H9 (cell line): ENCODE results near the gene POLR2M. TPM values are rescaled to one million over a fixed set of nuclear protein-coding genes. Genes with fewer than 3 reads are reported as not detected.

Experiments used
- DNase-seq: peaks from one replicate; pipeline ENCODE4 v3.0.0-alpha.2; 2017
- H2AFZ ChIP-seq: one replicate; pipeline ENCODE4 v1.6.1; 2013; ENCODE audit warnings: mild to moderate bottlenecking, low read length, control low read depth, moderate library complexity
- H2AK5ac ChIP-seq: 2 replicates; pipeline ENCODE4 v1.6.1; 2013; ENCODE audit warnings: low read length, control low read depth, mixed read lengths; ENCODE audit not compliant: insufficient read length
- H2BK120ac ChIP-seq: one replicate; pipeline ENCODE4 v1.6.1; 2013; ENCODE audit warnings: low read depth, mild to moderate bottlenecking, low read length, control low read depth, inconsistent platforms; ENCODE audit not compliant: poor library complexity, severe bottlenecking
- H2BK12ac ChIP-seq: 2 replicates; pipeline ENCODE4 v1.6.1; 2013; ENCODE audit warnings: low read length, control low read depth, mixed read lengths, low read depth; ENCODE audit not compliant: insufficient read length
- H2BK15ac ChIP-seq: 2 replicates; pipeline ENCODE4 v1.6.1; 2013; ENCODE audit warnings: low read depth, low read length, control low read depth
- H2BK20ac ChIP-seq: one replicate; pipeline ENCODE4 v1.6.1; 2013; ENCODE audit warnings: low read depth, mild to moderate bottlenecking, low read length, control low read depth, inconsistent platforms; ENCODE audit not compliant: poor library complexity, severe bottlenecking
- H2BK5ac ChIP-seq: 2 replicates; pipeline ENCODE4 v1.6.1; 2013; ENCODE audit warnings: low read length, control low read depth, mixed read lengths; ENCODE audit not compliant: insufficient read length
- H3K14ac ChIP-seq: 2 replicates; pipeline ENCODE4 v1.6.1; 2013; ENCODE audit warnings: low read length, control low read depth; ENCODE audit not compliant: insufficient read depth
- H3K18ac ChIP-seq: 2 replicates; pipeline ENCODE4 v1.6.1; 2013; ENCODE audit warnings: low read depth, mild to moderate bottlenecking, mixed read lengths, low read length, control low read depth; ENCODE audit not compliant: insufficient read length
- H3K23ac ChIP-seq: 2 replicates; pipeline ENCODE4 v1.6.1; 2013; ENCODE audit warnings: low read length, control low read depth, mixed read lengths, low read depth; ENCODE audit not compliant: insufficient read length
- H3K23me2 ChIP-seq: 2 replicates; pipeline ENCODE4 v1.6.1; 2013; ENCODE audit warnings: low read depth, mild to moderate bottlenecking, mixed read lengths, low read length, control low read depth; ENCODE audit not compliant: insufficient read length, poor library complexity, severe bottlenecking
- H3K27ac ChIP-seq: 2 replicates; pipeline ENCODE4 v1.5.1; 2013; ENCODE audit warnings: low read length, control low read depth, mixed read lengths, low read depth; ENCODE audit not compliant: insufficient read length
- H3K27me3 ChIP-seq: 2 replicates; pipeline ENCODE4 v1.6.1; 2013; ENCODE audit warnings: low read length, control low read depth, inconsistent platforms; ENCODE audit not compliant: insufficient read depth
- H3K4ac ChIP-seq: 2 replicates; pipeline ENCODE4 v1.6.1; 2013; ENCODE audit warnings: low read depth, mild to moderate bottlenecking, control low read depth, inconsistent platforms, low read length, moderate library complexity
- H3K4me1 ChIP-seq: 2 replicates; pipeline ENCODE4 v1.6.1; 2013; ENCODE audit warnings: low read length, control low read depth, inconsistent platforms; ENCODE audit not compliant: insufficient read depth
- H3K4me2 ChIP-seq: 2 replicates; pipeline ENCODE4 v1.6.1; 2013; ENCODE audit warnings: low read length, control low read depth, mixed read lengths; ENCODE audit not compliant: insufficient read length, insufficient read depth
- H3K56ac ChIP-seq: 2 replicates; pipeline ENCODE4 v1.6.1; 2013; ENCODE audit warnings: low read depth, mild to moderate bottlenecking, mixed read lengths, low read length, control low read depth; ENCODE audit not compliant: insufficient read length
- H3K79me1 ChIP-seq: 2 replicates; pipeline ENCODE4 v1.6.1; 2013; ENCODE audit warnings: low read depth, mild to moderate bottlenecking, moderate library complexity, low read length, control low read depth, inconsistent platforms; ENCODE audit not compliant: insufficient read depth, poor library complexity, severe bottlenecking
- H3K79me2 ChIP-seq: 2 replicates; pipeline ENCODE4 v1.6.1; 2013; ENCODE audit warnings: low read length, control low read depth, inconsistent platforms; ENCODE audit not compliant: insufficient read depth
- H3K9ac ChIP-seq: 2 replicates; pipeline ENCODE4 v1.6.1; 2013; ENCODE audit warnings: low read length, control low read depth, mixed read lengths; ENCODE audit not compliant: insufficient read length; ENCODE audit errors: extremely low read depth
- H3K9me3 ChIP-seq: one replicate; pipeline ENCODE4 v1.6.1; 2013; ENCODE audit warnings: low read depth, low read length, inconsistent platforms; ENCODE audit not compliant: control insufficient read depth
- H3T11ph ChIP-seq: one replicate; pipeline ENCODE4 v1.6.1; 2013; ENCODE audit warnings: mild to moderate bottlenecking, low read length, control low read depth, inconsistent platforms
- H4K20me1 ChIP-seq: one replicate; pipeline ENCODE4 v1.6.1; 2013; ENCODE audit not compliant: control insufficient read depth, insufficient read length, insufficient read depth
- H4K5ac ChIP-seq: 2 replicates; pipeline ENCODE4 v1.6.1; 2013; ENCODE audit warnings: low read depth, mild to moderate bottlenecking, mixed read lengths, low read length, control low read depth; ENCODE audit not compliant: insufficient read length
- H4K8ac ChIP-seq: replicated peaks from 2 replicates; pipeline ENCODE4 v1.6.1; 2013; ENCODE audit warnings: low read length, control low read depth, mixed read lengths, low read depth; ENCODE audit not compliant: insufficient read length
- H4K91ac ChIP-seq: 2 replicates; pipeline ENCODE4 v1.6.1; 2013; ENCODE audit warnings: low read depth, mild to moderate bottlenecking, moderate library complexity, mixed read lengths, low read length, control low read depth; ENCODE audit not compliant: insufficient read length
- H3K27ac Mint-ChIP-seq, 3 experiments: 2 replicates in 2 of 3; 3 replicates in 1 of 3; pipeline ENCODE4 v1.8.0; 2020 to 2021; ENCODE audit warnings: mixed read lengths in 3 of 3, mild to moderate bottlenecking in 1 of 3, moderate library complexity in 1 of 3
- H3K27me3 Mint-ChIP-seq: 2 replicates; pipeline ENCODE4 v1.8.0; 2021; ENCODE audit warnings: low read depth, mild to moderate bottlenecking, moderate library complexity, mixed read lengths
- H3K36me3 Mint-ChIP-seq, 3 experiments: 2 replicates in 2 of 3; 3 replicates in 1 of 3; pipeline ENCODE4 v1.8.0; 2020 to 2021; ENCODE audit warnings: low read depth in 3 of 3, mixed read lengths in 3 of 3; ENCODE audit not compliant: insufficient read depth in 1 of 3
- H3K4me1 Mint-ChIP-seq, 2 experiments: 2 replicates each; pipeline ENCODE4 v1.8.0; 2020; ENCODE audit warnings: mixed read lengths in 2 of 2
- H3K4me3 Mint-ChIP-seq, 2 experiments: 2 replicates in 1 of 2; 3 replicates in 1 of 2; pipeline ENCODE4 v1.8.0; 2020 to 2021; ENCODE audit warnings: mild to moderate bottlenecking in 2 of 2, mixed read lengths in 2 of 2, moderate library complexity in 1 of 2
- H3K9me3 Mint-ChIP-seq, 2 experiments: 2 replicates in 1 of 2; 3 replicates in 1 of 2; pipeline ENCODE4 v1.8.0; 2020; ENCODE audit warnings: mild to moderate bottlenecking in 2 of 2, mixed read lengths in 2 of 2, moderate library complexity in 1 of 2
- CTCF ChIP-seq: fragments of 200-600 bp; sonication (generic); conservative IDR thresholded peaks from 3 replicates; pipeline ENCODE4 v1.8.0; 2021; ENCODE audit warnings: antibody characterized with exemption, mild to moderate bottlenecking
- WGBS: extraction: QIAGEN DNeasy Blood & Tissue Kit; methylation state at CpG from one replicate; pipeline ENCODE4 v1.1.7; 2013; ENCODE audit warnings: missing lambda C conversion rate, low lambda C conversion rate, mixed read lengths; ENCODE audit not compliant: insufficient read length; ENCODE audit errors: extremely low coverage; 5-methylcytosine and 5-hydroxymethylcytosine counted together
- total RNA-seq: library from RNA; stranded (reverse); gene quantifications from 2 replicates; pipeline ENCODE4 v1.2.1, GENCODE V29; 2021

POLR2M gene
- total RNA-seq, 1 experiment from 2014 or later = 67.3 TPM

GRCh38 chr15:57720867-57721266, 14.4 kb downstream of the POLR2M start:
- H3K27me3 Mint-ChIP-seq = no peaks in the 10 kb centered on the region
- Histone ChIP-seq H3K27ac (no peak overlapping the region), H2BK20ac (no peak overlapping the region), H2BK15ac (no peak overlapping the region), H2BK12ac (no peak overlapping the region), H3K9ac (no peak overlapping the region), H4K91ac (no peak overlapping the region), H3K23ac (no peak overlapping the region), H3K4ac (no peak overlapping the region), H3K56ac (no peak overlapping the region), H3K4me2 (no peak overlapping the region), H3K14ac (no peak overlapping the region), H4K8ac (no peak overlapping the region), H3K79me1 (no peaks in the 10 kb centered on the region), H3K79me2 (no peaks in the 10 kb centered on the region), H3K18ac (no peak overlapping the region), H3K23me2 (no peaks in the 10 kb centered on the region), H3K9me3 (no peaks in the 10 kb centered on the region), H4K20me1 (no peaks in the 10 kb centered on the region), H2BK5ac (no peak overlapping the region), H2BK120ac (no peak overlapping the region), H3K4me1 (no peaks in the 10 kb centered on the region), H3K27me3 (no peaks in the 10 kb centered on the region), H2AFZ (no peak overlapping the region), H3T11ph (no peak overlapping the region), H2AK5ac (no peak overlapping the region), H4K5ac (no peak overlapping the region)
- peaks cover 4 to 21% (median 10%) of the 10 kb centered on the region in 3 experiments; a peak in 5 of 7 replicates for H3K36me3 Mint-ChIP-seq
- peaks cover 0 to 8% of the 10 kb centered on the region in 2 experiments; a peak in 4 of 5 replicates for H3K9me3 Mint-ChIP-seq
- no peak for DNase-seq
- H3K4me3 Mint-ChIP-seq = no peak overlapping the region
- TF ChIP-seq CTCF = no peak
- H3K4me1 Mint-ChIP-seq = no peaks in the 10 kb centered on the region
- no peak overlapping the region for H3K27ac Mint-ChIP-seq
- no CpG with 5 or more reads among the region's 3 CpGs for WGBS
